Breast epithelium (tissue), 4 donors: ENCODE measurements around the gene RYK. TPM values are rescaled to one million over a fixed set of nuclear protein-coding genes. Genes with fewer than 3 reads are reported as not detected.

ENCODE experiments used
- DNase-seq, 2 donors: peaks; one replicate each; pipeline ENCODE4 v3.0.0-alpha.2; 2019; ENCODE audit warnings: low spot score in 2 of 2
- H3K27ac ChIP-seq, 2 donors: fragments of 200-600 bp; sonication (generic) in 1 of 2; one replicate each; pipeline ENCODE4 v1.5.1; 2016 to 2019; ENCODE audit warnings: mild to moderate bottlenecking in 1 of 2
- H3K27me3 ChIP-seq, 2 donors: fragments of 200-600 bp; sonication (generic) in 1 of 2; one replicate each; pipeline versions ENCODE4 v1.5.1 to v1.6.0; 2017 to 2019; ENCODE audit warnings: control low read depth in 1 of 2, mild to moderate bottlenecking in 1 of 2
- H3K36me3 ChIP-seq: fragments of 200-600 bp; one replicate; pipeline ENCODE4 v1.5.1; 2019
- H3K4me1 ChIP-seq, 2 donors: fragments of 200-600 bp; sonication (generic); one replicate each; pipeline ENCODE4 v1.5.1; 2016 to 2019; ENCODE audit warnings: control low read depth in 1 of 2
- H3K4me3 ChIP-seq, 3 donors: fragments of 200-600 bp; sonication (generic); 1 replicate in 2 of 3; 2 replicates in 1 of 3; pipeline ENCODE4 v1.5.1; 2016 to 2019; ENCODE audit warnings: mild to moderate bottlenecking in 3 of 3, moderate library complexity in 2 of 3
- H3K9me3 ChIP-seq, 2 donors: fragments of 200-600 bp; sonication (generic) in 1 of 2; one replicate each; pipeline ENCODE4 v1.5.1; 2016 to 2019; ENCODE audit warnings: control low read depth in 1 of 2
- CTCF ChIP-seq, 3 donors: fragments of 450-650 bp; IDR thresholded peaks; one replicate each; pipeline ENCODE4 v1.5.1; 2016 to 2017; ENCODE audit warnings: antibody characterized with exemption in 3 of 3, mild to moderate bottlenecking in 3 of 3, moderate library complexity in 3 of 3
- POLR2A ChIP-seq: fragments of 450-650 bp; IDR thresholded peaks from one replicate; pipeline ENCODE4 v1.6.1; 2016; ENCODE audit warnings: antibody characterized with exemption, mild to moderate bottlenecking, moderate library complexity
- POLR2AphosphoS5 ChIP-seq, 3 donors: sonication (generic); formaldehyde crosslinking; IDR thresholded peaks; one replicate each; pipeline ENCODE4 v1.6.1; 2017; ENCODE audit warnings: antibody characterized with exemption in 3 of 3
- intact Hi-C: fragments of 100-400 bp; cut with DNase I; formaldehyde crosslinking; loops from one replicate; pipeline ENCODE4 v1.15.1; 2023; ENCODE audit warnings: low total_unique reads
- total RNA-seq, 3 donors: library from RNA; depleted of rRNA; stranded (reverse); fragments of >200 nt; gene quantifications; one replicate each; pipeline ENCODE4 v1.1.0, GENCODE V29; 2016

The RYK gene
- total RNA-seq, 3 donors from 2014 or later, result 77.9 to 153 (median 150) TPM

- Histone ChIP-seq H3K27me3 (no peaks in the 10 kb centered on the region), H3K4me3 (no peak overlapping the region), H3K9me3 (peaks cover 0 to 3% of the 10 kb centered on the region in 2 donors), H3K4me1 (no peaks in the 10 kb centered on the region), H3K36me3 (no peaks in the 10 kb centered on the region), H3K27ac (no peak overlapping the region)
- TF ChIP-seq POLR2A (no peak), CTCF (IDR thresholded peaks at IDR 0.05) (no peak), POLR2AphosphoS5 (IDR thresholded peaks at IDR 0.05) (no peak)
- no peak for DNase-seq
- intact Hi-C loops, result no loop called here
Measured at GRCh38 chr3:134144694-134145093, 106.0 kb downstream of the RYK start.

- intact Hi-C loops, result no loop called here
- no peaks in the 10 kb centered on the region for H3K4me1 ChIP-seq
- TF ChIP-seq CTCF (IDR thresholded peaks at IDR 0.05) (no peak), POLR2A (no peak), POLR2AphosphoS5 (IDR thresholded peaks at IDR 0.05) (no peak)
- peaks cover 0 to 3% of the 10 kb centered on the region in 2 donors for H3K9me3 ChIP-seq
- no peak for DNase-seq
- H3K4me3 ChIP-seq, result no peak overlapping the region
- no peaks in the 10 kb centered on the region for H3K27me3 ChIP-seq
- H3K36me3 ChIP-seq, result no peaks in the 10 kb centered on the region
- no peak overlapping the region for H3K27ac ChIP-seq
Measured at GRCh38 chr3:134143828-134144401, 106.7 kb downstream of the RYK start.

- Histone ChIP-seq H3K4me3 (no peak overlapping the region), H3K27ac (no peak overlapping the region), H3K9me3 (peaks cover 0 to 3% of the 10 kb centered on the region in 2 donors), H3K27me3 (no peaks in the 10 kb centered on the region), H3K36me3 (no peaks in the 10 kb centered on the region), H3K4me1 (no peaks in the 10 kb centered on the region)
- no peak for DNase-seq
- TF ChIP-seq CTCF (IDR thresholded peaks at IDR 0.05), result no peak
- no peak for TF ChIP-seq POLR2AphosphoS5 (IDR thresholded peaks at IDR 0.05)
- no peak for TF ChIP-seq POLR2A
- intact Hi-C loops, result no loop called here
Measured at GRCh38 chr3:134136604-134137003, 114.1 kb downstream of the RYK start.

- Histone ChIP-seq H3K4me1 (no peaks in the 10 kb centered on the region), H3K4me3 (no peak overlapping the region), H3K36me3 (no peaks in the 10 kb centered on the region), H3K27me3 (no peaks in the 10 kb centered on the region), H3K27ac (no peak overlapping the region), H3K9me3 (peaks cover 0 to 3% of the 10 kb centered on the region in 2 donors)
- DNase-seq, result no peak
- intact Hi-C loops, result no loop called here
- TF ChIP-seq POLR2A (no peak), POLR2AphosphoS5 (IDR thresholded peaks at IDR 0.05) (no peak), CTCF (IDR thresholded peaks at IDR 0.05) (no peak)
Measured at GRCh38 chr3:134134698-134135415, 115.8 kb downstream of the RYK start.

- intact Hi-C loops, result no loop called here
- H3K9me3 ChIP-seq, result peaks cover 0 to 3% of the 10 kb centered on the region in 2 donors
- H3K36me3 ChIP-seq, result no peaks in the 10 kb centered on the region
- H3K4me3 ChIP-seq, result no peak overlapping the region
- DNase-seq, result no peak
- H3K4me1 ChIP-seq, result no peaks in the 10 kb centered on the region
- no peak for TF ChIP-seq CTCF (IDR thresholded peaks at IDR 0.05)
- TF ChIP-seq POLR2A, result no peak
- TF ChIP-seq POLR2AphosphoS5 (IDR thresholded peaks at IDR 0.05), result no peak
- H3K27ac ChIP-seq, result no peak overlapping the region
- no peaks in the 10 kb centered on the region for H3K27me3 ChIP-seq
Measured at GRCh38 chr3:134134240-134134639, 116.4 kb downstream of the RYK start.
